IMR-90 (cell line): Measurements from ENCODE around the gene DDI2.

Experiments
- CEBPB ChIP-seq: IDR thresholded peaks from 2 replicates; pipeline ENCODE4 v1.6.1; 2012; ENCODE audit warnings: low read depth, low read length, improper control_type of control experiment
- CTCF ChIP-seq: conservative IDR thresholded peaks from 2 replicates; pipeline ENCODE4 v1.5.1; 2012; ENCODE audit warnings: mild to moderate bottlenecking, low read depth, low read length, improper control_type of control experiment
- FOS ChIP-seq: fragments of 150-350 bp; IDR thresholded peaks from 2 replicates; pipeline ENCODE4 v1.6.1; 2016; ENCODE audit warnings: low read depth, low read length
- MXI1 ChIP-seq: IDR thresholded peaks from 2 replicates; pipeline ENCODE4 v1.6.1; 2012; ENCODE audit warnings: low read depth, mild to moderate bottlenecking, low read length, moderate library complexity, borderline replicate concordance
- NFE2L2 ChIP-seq: fragments of 150-350 bp; IDR thresholded peaks from 2 replicates; pipeline ENCODE4 v1.6.1; 2016; ENCODE audit warnings: low read depth, mild to moderate bottlenecking, low read length
- POLR2A ChIP-seq: IDR thresholded peaks from 2 replicates; pipeline ENCODE4 v1.6.1; 2012; ENCODE audit warnings: mild to moderate bottlenecking, low read depth, low read length
- RAD21 ChIP-seq: IDR thresholded peaks from 2 replicates; pipeline ENCODE4 v1.6.1; 2012; ENCODE audit warnings: low read length, improper control_type of control experiment
- RCOR1 ChIP-seq: IDR thresholded peaks from 2 replicates; pipeline ENCODE4 v1.6.1; 2012; ENCODE audit warnings: mild to moderate bottlenecking, low read length, improper control_type of control experiment; ENCODE audit not compliant: insufficient replicate concordance
- SMC3 ChIP-seq: fragments of 150-350 bp; IDR thresholded peaks from 2 replicates; pipeline ENCODE4 v1.6.1; 2016; ENCODE audit warnings: low read depth, mild to moderate bottlenecking, antibody characterized with exemption, low read length, moderate library complexity
- USF2 ChIP-seq: fragments of 150-350 bp; IDR thresholded peaks from 2 replicates; pipeline ENCODE4 v1.6.1; 2017; ENCODE audit warnings: mild to moderate bottlenecking, antibody characterized with exemption, low read length, low read depth

DNA sequence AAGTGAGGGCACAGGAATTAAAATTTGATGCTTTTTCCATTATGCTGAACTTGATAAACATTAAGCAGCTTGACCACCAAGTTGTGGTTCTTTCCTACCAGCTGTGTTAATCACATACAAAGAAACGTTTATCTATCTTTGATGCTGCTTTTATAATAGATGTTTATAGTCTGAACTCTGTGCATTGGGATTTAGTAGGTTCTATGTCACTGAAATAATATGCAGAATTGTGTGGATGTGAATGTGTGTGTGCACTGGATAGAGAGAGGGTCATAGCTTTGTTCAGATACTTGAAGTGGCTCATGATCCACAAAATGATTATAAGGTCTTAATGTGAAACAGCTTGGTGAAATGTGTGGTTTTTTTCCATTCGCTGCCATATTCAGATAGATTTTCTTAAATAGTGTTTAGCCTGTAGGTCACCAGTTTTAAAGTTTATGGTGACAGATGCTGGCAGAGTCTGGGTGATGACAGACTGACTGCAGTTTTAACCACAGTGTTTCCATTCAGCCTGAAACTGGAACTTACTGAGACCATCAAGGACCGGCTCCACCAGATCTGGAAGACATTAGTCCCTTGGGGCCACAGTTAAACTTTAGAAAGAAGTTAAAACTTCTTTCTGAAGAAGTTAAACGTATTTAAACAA lies 10.2 kb downstream of the DDI2 start:
- TF ChIP-seq CTCF (no peak), USF2 (no peak), MXI1 (no peak), NFE2L2 (no peak), POLR2A (no peak), SMC3 (no peak), CEBPB (no peak), RAD21 (no peak), RCOR1 (no peak), FOS (no peak)
